HG03442 (cell line): ENCODE results near the gene IL3RA.
"Not testable (repeated sequence)": the region's sequence is repeated elsewhere in the genome, so short reads cannot be mapped to it uniquely, and the experiment has no call there.

Experiments used
- ATAC-seq: cut with Tn5 transposase; IDR thresholded peaks from one replicate; pipeline ENCODE4 v1.9.1; 2021; ENCODE audit warnings: mild to moderate bottlenecking, moderate library complexity; ENCODE audit not compliant: unreplicated experiment

Gene IL3RA

GRCh38 chrX:1327651-1328304 lies 8.8 kb upstream of the IL3RA start:
- peak; percentile 49 for ATAC-seq

- ATAC-seq: no peak
These were observed 6.0 kb upstream of the IL3RA start for GRCh38 chrX:1330605-1331004.

- not testable (repeated sequence) for ATAC-seq
These were observed 4.2 kb upstream of the IL3RA start for GRCh38 chrX:1332433-1332832.

GRCh38 chrX:1334854-1335253 lies 1.7 kb upstream of the IL3RA start:
- no peak for ATAC-seq

- ATAC-seq: no peak
These were observed 579 bp downstream of the IL3RA start for GRCh38 chrX:1336948-1337779.

GRCh38 chrX:1341545-1342184 lies 5.1 kb downstream of the IL3RA start:
- ATAC-seq: no peak

- ATAC-seq: not testable (repeated sequence)
These were observed 13.0 kb downstream of the IL3RA start for GRCh38 chrX:1349606-1350005.

GRCh38 chrX:1351981-1352714 lies 15.6 kb downstream of the IL3RA start:
- no peak for ATAC-seq

- no peak for ATAC-seq
These were observed 17.7 kb downstream of the IL3RA start for GRCh38 chrX:1354036-1355019.

- ATAC-seq: no peak
These were observed 18.8 kb downstream of the IL3RA start for GRCh38 chrX:1355131-1356046.

- ATAC-seq: no peak
These were observed 21.4 kb downstream of the IL3RA start for GRCh38 chrX:1357993-1358392.

- no peak for ATAC-seq
These were observed 22.4 kb downstream of the IL3RA start for GRCh38 chrX:1358793-1359476.

GRCh38 chrX:1359477-1359873 lies 22.9 kb downstream of the IL3RA start:
- no peak for ATAC-seq

GRCh38 chrX:1360171-1360570 lies 23.6 kb downstream of the IL3RA start:
- ATAC-seq: no peak

GRCh38 chrX:1361275-1361674 lies 24.7 kb downstream of the IL3RA start:
- no peak for ATAC-seq

- no peak for ATAC-seq
These were observed 25.3 kb downstream of the IL3RA start for GRCh38 chrX:1361910-1362309.

- not testable (repeated sequence) for ATAC-seq
These were observed 29.8 kb downstream of the IL3RA start for GRCh38 chrX:1366363-1366762.

- ATAC-seq: no peak
These were observed 31.8 kb downstream of the IL3RA start for GRCh38 chrX:1368385-1368698.
